ENCODE measurements around the gene ILDR1. TPM values are rescaled to one million over a fixed set of nuclear protein-coding genes. Genes with fewer than 3 reads are reported as not detected.
A peak's percentile ranks its signal among the peaks of the same experiment; 100 is the strongest.

The ILDR1 gene
- total and polyA plus RNA-seq, 12 donors: 0.32 to 5.6 (median 2.4) TPM; not detected in 1

DNA sequence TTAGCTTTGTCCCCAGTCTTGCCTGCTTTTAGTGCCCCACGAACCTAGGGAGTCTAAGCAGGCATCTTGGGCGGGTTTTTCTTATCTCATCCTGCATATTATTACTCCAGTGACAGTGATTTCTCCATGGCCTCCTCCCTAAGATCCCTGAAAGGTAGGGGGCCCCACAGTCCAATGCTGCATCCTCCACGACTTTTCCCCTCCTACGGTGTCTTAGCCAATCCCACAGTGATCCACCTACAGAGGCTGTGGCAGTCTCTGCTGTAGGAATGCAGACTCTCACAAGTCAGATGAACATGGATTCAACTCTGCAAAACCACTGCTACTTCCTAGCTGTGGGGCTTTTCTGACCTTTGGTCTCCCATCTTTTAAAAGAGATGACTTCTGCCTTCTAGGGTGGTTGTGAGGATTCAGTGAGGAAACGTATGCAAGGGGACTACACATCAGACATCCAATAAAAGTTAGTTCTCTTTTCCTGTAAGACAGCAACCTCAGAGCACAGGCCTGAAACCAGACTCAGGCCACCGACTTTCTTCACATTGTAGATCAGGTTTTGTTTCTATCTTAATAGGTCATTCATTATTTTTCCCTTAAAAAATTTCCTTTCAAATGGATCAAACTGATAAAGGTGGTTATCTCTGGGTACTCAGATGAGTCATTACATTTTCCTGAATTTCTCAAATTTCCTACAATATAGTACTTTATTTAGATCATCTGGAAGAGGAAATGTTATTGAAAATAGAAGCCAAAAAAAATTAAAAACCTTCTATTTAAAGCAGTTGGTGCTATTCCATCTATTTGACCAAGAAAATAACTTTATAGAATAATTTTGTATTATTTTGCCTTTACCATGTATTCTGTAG is 23.2 kb downstream of the ILDR1 start:
- WGBS, 4 donors: 55 to 62% (median 59%) methylated on average over 6 of the region's 6 CpGs
- intact Hi-C loops (cut with DNase I): no loop called here

DNA sequence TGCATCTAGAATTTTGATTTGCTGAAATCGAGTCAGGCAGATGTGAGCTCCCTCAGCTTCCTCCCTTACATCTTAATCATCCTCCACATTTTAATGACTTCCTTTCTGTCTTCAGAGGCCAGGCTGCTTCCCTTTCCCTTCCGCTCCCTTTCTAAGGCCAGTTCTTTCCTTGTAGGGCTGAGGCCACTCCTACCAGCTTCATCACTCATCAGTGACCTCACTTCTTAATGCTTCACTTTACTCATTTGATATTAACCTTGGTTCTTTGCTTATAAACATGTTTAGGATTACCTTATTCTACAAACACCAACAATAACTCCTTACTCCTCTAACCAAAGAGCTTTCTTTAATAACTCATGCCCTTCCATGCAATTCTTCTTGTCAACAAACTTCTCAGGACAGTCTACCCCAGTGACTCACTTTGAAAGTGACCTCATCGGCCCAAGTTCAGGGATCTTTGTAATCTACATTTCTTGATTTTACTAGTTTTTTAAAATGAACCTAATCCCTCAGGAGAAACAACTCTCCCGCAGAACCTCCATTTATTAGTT is 23.9 kb downstream of the ILDR1 start:
- Histone ChIP-seq H3K27me3 (no peaks in the 10 kb centered on the region), H3K4me3 (no peak overlapping the region), H3K9me3 (replicated peaks in 1 of 3) (no peaks in the 10 kb centered on the region), H3K27ac (peak overlapping the region in 3 of 5 donors; percentile 6 to 81 (median 56)), H3K4me1 (replicated peaks in 1 of 2) (peaks cover 5 to 31% of the 10 kb centered on the region in 2 donors), H3K36me3 (replicated peaks in 1 of 2) (no peaks in the 10 kb centered on the region)
- peak in 5 of 7 donors; percentile 33 to 59 (median 45) for DNase-seq
- intact Hi-C loops (cut with DNase I): no loop called here
- 43 to 62% (median 52%) methylated on average over 4 of the region's 4 CpGs for WGBS, 4 donors
- TF ChIP-seq CTCF (IDR thresholded peaks at IDR 0.05) (no peak), POLR2A (IDR thresholded peaks at IDR 0.05) (no peak)

More for the DNA sequence above, 23.2 kb downstream of the ILDR1 start:
- Histone ChIP-seq H3K36me3 (replicated peaks in 1 of 2) (no peaks in the 10 kb centered on the region), H3K27ac (peak overlapping the region in 3 of 5 donors; percentile 6 to 81 (median 56)), H3K4me1 (replicated peaks in 1 of 2) (peaks cover 5 to 37% of the 10 kb centered on the region in 2 donors), H3K9me3 (replicated peaks in 1 of 3) (no peaks in the 10 kb centered on the region), H3K27me3 (no peaks in the 10 kb centered on the region), H3K4me3 (no peak overlapping the region)
- DNase-seq: no peak
- TF ChIP-seq CTCF (IDR thresholded peaks at IDR 0.05) (no peak), POLR2A (IDR thresholded peaks at IDR 0.05) (no peak)

- no peak for DNase-seq
- Histone ChIP-seq H3K27ac (peak overlapping the region in 2 of 5 donors; percentile 56 to 81), H3K4me1 (replicated peaks in 1 of 2) (peaks cover 5 to 31% of the 10 kb centered on the region in 2 donors), H3K27me3 (no peaks in the 10 kb centered on the region), H3K4me3 (no peak overlapping the region), H3K36me3 (replicated peaks in 1 of 2) (no peaks in the 10 kb centered on the region), H3K9me3 (replicated peaks in 1 of 3) (no peaks in the 10 kb centered on the region)
- intact Hi-C loops (cut with DNase I): no loop called here
- TF ChIP-seq CTCF (IDR thresholded peaks at IDR 0.05) (no peak), POLR2A (IDR thresholded peaks at IDR 0.05) (no peak)
- 66 to 88% (median 77%) methylated on average over 2 of the region's 2 CpGs for WGBS, 4 donors
Measured at GRCh38 chr3:121997372-121997771, 24.7 kb downstream of the ILDR1 start.

- no peaks in the 10 kb centered on the region for H3K9me3 ChIP-seq (replicated peaks in 1 of 3)
- DNase-seq: no peak
- no peak for TF ChIP-seq CTCF (IDR thresholded peaks at IDR 0.05)
- no peak for TF ChIP-seq POLR2A (IDR thresholded peaks at IDR 0.05)
- H3K27me3 ChIP-seq: no peaks in the 10 kb centered on the region
- intact Hi-C loops (cut with DNase I): no loop called here
- peaks cover 5 to 31% of the 10 kb centered on the region in 2 donors for H3K4me1 ChIP-seq (replicated peaks in 1 of 2)
- 69 to 91% (median 90%) methylated on average over 2 of the region's 2 CpGs for WGBS, 4 donors
- no peak overlapping the region for H3K27ac ChIP-seq
- no peaks in the 10 kb centered on the region for H3K36me3 ChIP-seq (replicated peaks in 1 of 2)
- H3K4me3 ChIP-seq: no peak overlapping the region
Measured at GRCh38 chr3:121996441-121996840, 25.6 kb downstream of the ILDR1 start.

Data from adrenal gland (tissue), 12 donors.